ENCODE data around the gene NKX1-1.

DNA sequence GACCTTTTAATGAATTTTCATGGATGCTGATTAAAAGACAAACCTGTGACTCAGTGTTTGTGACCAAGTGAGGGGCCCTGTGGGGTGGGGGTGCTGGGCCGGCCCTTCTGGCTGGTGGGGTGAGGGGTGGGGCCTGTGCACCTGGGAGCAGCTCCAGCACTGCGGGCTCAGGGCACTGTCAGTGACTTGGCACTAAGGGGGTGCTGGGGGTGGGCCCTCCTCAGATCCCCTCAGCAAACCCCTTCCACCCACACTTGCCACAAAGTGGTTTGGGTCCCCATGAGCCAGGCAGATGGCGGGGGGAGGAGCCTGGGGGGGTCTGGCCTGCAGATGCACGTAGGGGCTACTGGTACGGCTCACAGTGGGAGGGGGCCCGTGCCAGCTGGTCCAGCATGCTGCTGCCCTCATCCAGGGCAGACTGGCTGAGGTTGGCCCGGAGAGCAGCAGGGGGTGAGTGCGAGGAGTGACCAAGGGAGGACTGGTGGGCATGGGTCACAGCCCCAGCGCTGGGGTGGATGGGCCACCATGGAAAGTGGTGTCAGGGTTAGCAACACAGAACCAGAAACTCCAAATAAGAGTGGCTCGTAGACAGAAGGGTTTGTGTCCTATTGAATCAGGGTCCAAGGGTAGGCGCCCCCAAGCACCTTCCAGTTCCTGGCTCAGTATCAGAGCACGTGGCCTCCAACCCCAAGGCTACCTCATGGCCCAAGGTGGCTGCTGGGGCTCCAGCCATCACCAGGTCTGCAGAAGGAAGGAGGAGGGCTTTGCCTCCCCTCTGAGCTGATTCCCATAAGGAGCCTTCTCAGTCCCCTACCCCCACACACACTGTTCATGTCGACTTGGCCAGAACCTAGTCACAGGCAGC lies 10.1 kb downstream of the NKX1-1 start:
- TF ChIP-seq CTCF (IDR thresholded peaks at IDR 0.05; ENCODE audit: insufficient read depth, low read length, poor library complexity, severe bottlenecking) = no peak
- TF ChIP-seq EZH2phosphoT487 (conservative IDR thresholded peaks at IDR 0.05; ENCODE audit: low read length) = no peak
